Measurements from ENCODE around the gene ZGLP1. TPM values are rescaled to one million over a fixed set of nuclear protein-coding genes. Genes with fewer than 3 reads are reported as not detected.

Gene ZGLP1
- total and polyA plus RNA-seq, 2 of the 13 experiments (the other 11 are each of a cell fraction or from before 2014, with no cell fraction given): 2.4 to 3.0 TPM

DNA sequence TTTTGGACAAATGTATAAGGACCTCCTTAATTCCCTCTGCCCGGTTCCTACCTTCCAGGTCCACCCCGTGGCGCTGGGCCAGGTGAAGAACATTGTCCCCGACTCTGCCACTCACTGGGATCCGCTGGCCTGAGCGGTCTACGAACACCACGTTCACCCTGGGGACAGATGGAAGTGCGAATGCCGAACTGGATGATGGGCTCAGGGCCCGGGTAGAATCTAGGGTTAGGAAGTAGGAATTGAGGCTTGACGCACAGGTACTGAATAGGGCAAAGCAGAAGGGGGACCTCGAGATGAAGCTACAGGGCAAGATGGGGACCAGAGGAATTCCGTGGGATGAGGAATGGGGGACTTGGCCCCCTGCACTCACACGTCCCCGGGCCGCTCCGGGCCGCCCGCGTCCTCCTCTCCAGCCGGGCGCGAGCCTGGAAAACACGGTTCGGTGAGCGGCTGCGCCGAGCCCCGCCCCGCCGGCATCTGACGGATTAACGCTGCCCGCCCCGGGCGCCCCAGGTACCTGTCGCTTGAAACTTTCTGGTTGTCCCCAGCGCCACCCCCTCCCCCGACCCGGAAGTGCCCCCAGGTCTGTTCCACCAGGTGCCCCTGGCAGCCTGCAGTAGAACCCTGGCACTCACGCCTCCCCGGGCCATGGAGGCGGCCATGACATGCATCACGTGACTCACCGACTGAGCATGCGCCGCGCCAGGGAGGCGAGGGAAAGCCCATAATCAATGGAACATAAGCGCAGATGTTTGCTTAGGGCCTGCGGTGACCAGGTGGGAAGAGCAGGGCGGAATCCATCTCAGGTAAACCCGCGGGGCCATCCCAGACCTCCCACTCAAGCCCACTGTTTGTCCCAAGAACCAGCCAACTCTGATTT is 6.0 kb upstream of the ZGLP1 start, which contains the start of gene FDX2 (continued):
- TF ChIP-seq E2F5 (CRISPR knock-in tag; conservative IDR thresholded peaks at IDR 0.05) (no peak), ZNF878 (CRISPR knock-in tag; IDR thresholded peaks at IDR 0.05) (no peak), BRF2 (CRISPR knock-in tag; IDR thresholded peaks at IDR 0.05) (no peak), ZKSCAN5 (CRISPR knock-in tag; IDR thresholded peaks at IDR 0.05) (no peak), ZBTB10 (CRISPR knock-in tag; IDR thresholded peaks at IDR 0.05; ENCODE audit: borderline replicate concordance) (no peak), ZNF619 (CRISPR knock-in tag; IDR thresholded peaks at IDR 0.05) (no peak), SSRP1 (CRISPR knock-in tag; IDR thresholded peaks at IDR 0.05) (no peak), UBTF (CRISPR knock-in tag; IDR thresholded peaks at IDR 0.05) (peak; percentile 85), NFIB (CRISPR knock-in tag; IDR thresholded peaks at IDR 0.05; ENCODE audit: borderline replicate concordance) (no peak), NPAS2 (CRISPR knock-in tag; IDR thresholded peaks at IDR 0.05; ENCODE audit: borderline replicate concordance) (no peak), HNRNPH1 (optimal IDR thresholded peaks at IDR 0.05; ENCODE audit: low read depth, low read length) (no peak), MIXL1 (CRISPR knock-in tag; IDR thresholded peaks at IDR 0.05) (peak; percentile 55; the same call in 1 of the 2 replicates), ZNF180 (CRISPR knock-in tag; IDR thresholded peaks at IDR 0.05; ENCODE audit: borderline replicate concordance, low read depth) (no peak), MAFK (conservative IDR thresholded peaks at IDR 0.05 in 1 of 2, IDR thresholded peaks at IDR 0.05 in 1 of 2; ENCODE audit: low read length in 2 of 2) (no peak), ZNF280D (CRISPR knock-in tag; IDR thresholded peaks at IDR 0.05) (no peak)
- TF ChIP-seq, protein P1, sequence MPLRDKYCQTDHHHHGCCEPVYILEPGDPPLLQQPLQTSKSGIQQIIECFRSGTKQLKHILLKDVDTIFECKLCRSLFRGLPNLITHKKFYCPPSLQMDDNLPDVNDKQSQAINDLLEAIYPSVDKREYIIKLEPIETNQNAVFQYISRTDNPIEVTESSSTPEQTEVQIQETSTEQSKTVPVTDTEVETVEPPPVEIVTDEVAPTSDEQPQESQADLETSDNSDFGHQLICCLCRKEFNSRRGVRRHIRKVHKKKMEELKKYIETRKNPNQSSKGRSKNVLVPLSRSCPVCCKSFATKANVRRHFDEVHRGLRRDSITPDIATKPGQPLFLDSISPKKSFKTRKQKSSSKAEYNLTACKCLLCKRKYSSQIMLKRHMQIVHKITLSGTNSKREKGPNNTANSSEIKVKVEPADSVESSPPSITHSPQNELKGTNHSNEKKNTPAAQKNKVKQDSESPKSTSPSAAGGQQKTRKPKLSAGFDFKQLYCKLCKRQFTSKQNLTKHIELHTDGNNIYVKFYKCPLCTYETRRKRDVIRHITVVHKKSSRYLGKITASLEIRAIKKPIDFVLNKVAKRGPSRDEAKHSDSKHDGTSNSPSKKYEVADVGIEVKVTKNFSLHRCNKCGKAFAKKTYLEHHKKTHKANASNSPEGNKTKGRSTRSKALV (CRISPR knock-in tag; IDR thresholded peaks at IDR 0.05): no peak

Measured in HepG2 (cell line).